OCI-LY3 (cell line): ENCODE measurements around the gene JAZF1.
A peak's percentile ranks its signal among the peaks of the same experiment; 100 is the strongest.

Experiments used
- H2AFZ ChIP-seq: fragments of 200-600, 300-600 bp; shearing (Covaris generic); 2 replicates; pipeline ENCODE4 v1.6.0; 2014; ENCODE audit warnings: antibody characterized with exemption, low read depth, low read length
- H3K27ac ChIP-seq: fragments of 200-600, 300-600 bp; sonication (generic); 2 replicates; pipeline ENCODE4 v1.5.1; 2014; ENCODE audit warnings: mild to moderate bottlenecking, low read length, moderate library complexity, mixed read lengths
- H3K27me3 ChIP-seq: fragments of 200-600, 300-600 bp; sonication (generic); 2 replicates; pipeline ENCODE4 v1.6.1; 2014; ENCODE audit warnings: low read depth, low read length, mixed read lengths
- H3K36me3 ChIP-seq: fragments of 200-600, 300-600 bp; sonication (generic); replicated peaks from 2 replicates; pipeline ENCODE3; 2014; ENCODE audit warnings: low read depth, low read length, mixed read lengths
- H3K4me1 ChIP-seq: fragments of 300-600, 200-600 bp; sonication (generic); 2 replicates; pipeline ENCODE4 v1.6.1; 2014; ENCODE audit warnings: low read length, mixed read lengths
- H3K4me2 ChIP-seq: fragments of 200-600, 300-600 bp; sonication (generic); 2 replicates; pipeline ENCODE4 v1.6.1; 2014; ENCODE audit warnings: low read length, mixed read lengths
- H3K4me3 ChIP-seq: fragments of 300-600, 200-600 bp; sonication (generic); 2 replicates; pipeline ENCODE4 v1.5.1; 2014; ENCODE audit warnings: antibody characterized with exemption, mild to moderate bottlenecking, low read length, moderate library complexity
- H3K79me2 ChIP-seq: fragments of 300-600, 200-600 bp; shearing (Covaris generic); 2 replicates; pipeline ENCODE4 v1.6.1; 2014; ENCODE audit warnings: mild to moderate bottlenecking, low read length, mixed read lengths
- H3K9ac ChIP-seq: fragments of 300-600, 200-600 bp; shearing (Covaris generic); 2 replicates; pipeline ENCODE4 v1.6.0; 2014; ENCODE audit warnings: mild to moderate bottlenecking, low read length, moderate library complexity
- H3K9me3 ChIP-seq: fragments of 200-600, 300-600 bp; shearing (Covaris generic); 2 replicates; pipeline ENCODE4 v1.6.1; 2014; ENCODE audit warnings: low read length, mixed read lengths; ENCODE audit not compliant: insufficient read depth
- H4K20me1 ChIP-seq: fragments of 200-600, 300-600 bp; sonication (generic); 2 replicates; pipeline ENCODE4 v1.6.1; 2016; ENCODE audit warnings: low read length, mixed read lengths; ENCODE audit not compliant: insufficient read depth
- EZH2phosphoT487 ChIP-seq: fragments of 200-600 bp; shearing (Covaris generic); IDR thresholded peaks from 2 replicates; pipeline ENCODE4 v1.6.1; 2018; ENCODE audit warnings: antibody characterized with exemption, mixed run types, low read depth
- TF ChIP-seq, protein P1 (sequence below): fragments of 200-600, 300-600 bp; sonication (generic); IDR thresholded peaks from 2 replicates; pipeline ENCODE4 v1.5.1; 2014; ENCODE audit warnings: antibody characterized with exemption, low read length, low read depth

The JAZF1 gene

DNA sequence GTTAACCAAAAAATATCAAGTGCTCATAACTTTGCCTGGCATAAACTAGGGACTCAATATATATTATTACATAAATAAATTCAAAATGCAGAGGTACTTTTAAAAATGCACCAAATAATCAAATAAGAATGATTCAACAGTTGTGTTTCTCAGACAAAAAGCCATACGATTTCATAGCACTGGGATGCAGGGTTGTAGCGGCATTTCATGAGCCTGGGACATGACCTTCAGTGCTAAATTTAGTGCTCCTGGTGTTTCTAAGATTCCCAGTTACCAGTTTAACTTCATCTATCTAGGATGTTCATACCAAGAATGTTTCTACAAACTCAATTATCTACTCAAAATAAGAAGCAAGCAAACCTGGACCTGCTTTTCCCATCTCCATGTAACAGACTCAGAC is 4.0 kb downstream of the JAZF1 start:
- Histone ChIP-seq H3K79me2 (no peaks in the 10 kb centered on the region; the same call in 1 of the 2 replicates), H3K4me2 (no peak overlapping the region), H3K4me1 (peaks cover 32% of the 10 kb centered on the region), H2AFZ (no peak overlapping the region), H3K9me3 (no peaks in the 10 kb centered on the region), H3K36me3 (no peaks in the 10 kb centered on the region), H4K20me1 (peaks cover 38% of the 10 kb centered on the region), H3K4me3 (no peak overlapping the region), H3K27ac (no peak overlapping the region), H3K27me3 (peaks cover 26% of the 10 kb centered on the region; the same call in 1 of the 2 replicates), H3K9ac (no peak overlapping the region)
- no peak for TF ChIP-seq EZH2phosphoT487
- TF ChIP-seq, protein P1, sequence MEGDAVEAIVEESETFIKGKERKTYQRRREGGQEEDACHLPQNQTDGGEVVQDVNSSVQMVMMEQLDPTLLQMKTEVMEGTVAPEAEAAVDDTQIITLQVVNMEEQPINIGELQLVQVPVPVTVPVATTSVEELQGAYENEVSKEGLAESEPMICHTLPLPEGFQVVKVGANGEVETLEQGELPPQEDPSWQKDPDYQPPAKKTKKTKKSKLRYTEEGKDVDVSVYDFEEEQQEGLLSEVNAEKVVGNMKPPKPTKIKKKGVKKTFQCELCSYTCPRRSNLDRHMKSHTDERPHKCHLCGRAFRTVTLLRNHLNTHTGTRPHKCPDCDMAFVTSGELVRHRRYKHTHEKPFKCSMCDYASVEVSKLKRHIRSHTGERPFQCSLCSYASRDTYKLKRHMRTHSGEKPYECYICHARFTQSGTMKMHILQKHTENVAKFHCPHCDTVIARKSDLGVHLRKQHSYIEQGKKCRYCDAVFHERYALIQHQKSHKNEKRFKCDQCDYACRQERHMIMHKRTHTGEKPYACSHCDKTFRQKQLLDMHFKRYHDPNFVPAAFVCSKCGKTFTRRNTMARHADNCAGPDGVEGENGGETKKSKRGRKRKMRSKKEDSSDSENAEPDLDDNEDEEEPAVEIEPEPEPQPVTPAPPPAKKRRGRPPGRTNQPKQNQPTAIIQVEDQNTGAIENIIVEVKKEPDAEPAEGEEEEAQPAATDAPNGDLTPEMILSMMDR, result no peak

DNA sequence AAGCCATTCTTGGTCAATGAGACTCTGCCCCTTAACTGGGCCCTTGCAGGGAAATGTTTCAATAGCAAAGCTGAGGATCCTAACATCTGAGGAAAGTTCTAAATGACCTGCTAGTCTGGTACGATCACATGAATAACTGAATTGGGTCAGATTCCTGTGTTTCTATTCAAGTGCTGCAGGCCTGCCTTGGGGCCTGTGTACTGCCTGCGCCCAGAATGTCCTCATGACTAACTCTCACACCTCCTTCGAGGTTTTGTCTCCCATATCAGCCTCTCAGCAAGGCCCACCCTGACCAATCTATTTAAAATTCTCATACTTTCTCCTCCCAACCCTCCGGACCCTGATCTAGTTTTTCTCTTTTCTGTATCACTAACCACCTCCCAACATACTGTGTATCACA is 4.4 kb downstream of the JAZF1 start:
- H3K27me3 ChIP-seq, result peaks cover 23% of the 10 kb centered on the region; the same call in 1 of the 2 replicates
- no peaks in the 10 kb centered on the region for H3K36me3 ChIP-seq
- no peaks in the 10 kb centered on the region; the same call in 1 of the 2 replicates for H3K79me2 ChIP-seq
- no peak overlapping the region for H3K4me2 ChIP-seq
- peaks cover 38% of the 10 kb centered on the region for H4K20me1 ChIP-seq
- TF ChIP-seq, protein P1, result no peak
- TF ChIP-seq EZH2phosphoT487, result no peak
- H3K9me3 ChIP-seq, result no peaks in the 10 kb centered on the region
- peaks cover 30% of the 10 kb centered on the region for H3K4me1 ChIP-seq
- H2AFZ ChIP-seq, result no peak overlapping the region
- H3K9ac ChIP-seq, result no peak overlapping the region
- no peak overlapping the region for H3K27ac ChIP-seq
- H3K4me3 ChIP-seq, result no peak overlapping the region

DNA sequence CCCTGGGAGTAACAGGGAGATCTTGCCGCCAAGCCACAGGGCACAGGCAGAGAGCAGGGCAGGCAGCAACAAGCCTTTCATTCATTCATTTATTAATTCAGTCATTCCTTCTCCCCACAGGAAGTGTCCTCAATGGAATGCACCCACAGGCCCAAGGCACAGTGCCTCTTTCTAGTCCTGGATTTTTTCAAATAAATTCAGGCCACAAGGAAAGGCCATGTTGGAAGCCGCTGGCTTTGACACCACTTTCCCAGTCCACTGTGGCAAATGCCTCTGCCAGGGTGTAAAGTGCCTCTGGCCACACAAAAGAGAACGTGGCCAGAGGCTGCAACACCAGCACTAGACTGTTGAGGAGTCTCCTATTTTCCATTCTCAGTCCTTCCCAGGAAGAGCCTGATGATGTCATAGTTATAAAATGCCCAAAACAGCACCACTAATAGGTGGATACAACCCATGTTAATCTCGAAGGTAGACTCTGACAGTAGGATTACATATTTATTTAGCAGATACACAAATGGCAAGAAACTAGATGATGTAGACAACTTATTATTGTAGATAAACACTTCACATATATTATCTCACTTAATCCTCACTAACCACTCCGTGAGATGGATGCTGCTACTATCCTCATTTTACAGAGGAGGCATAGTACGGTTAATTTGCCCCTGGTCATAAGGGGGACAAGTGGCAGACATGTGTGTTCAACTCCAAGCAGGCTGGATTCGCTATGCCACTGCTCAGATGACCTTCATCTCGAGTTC is 5.5 kb downstream of the JAZF1 start:
- H3K79me2 ChIP-seq, result no peaks in the 10 kb centered on the region; the same call in 1 of the 2 replicates
- H3K9ac ChIP-seq, result no peak overlapping the region

DNA sequence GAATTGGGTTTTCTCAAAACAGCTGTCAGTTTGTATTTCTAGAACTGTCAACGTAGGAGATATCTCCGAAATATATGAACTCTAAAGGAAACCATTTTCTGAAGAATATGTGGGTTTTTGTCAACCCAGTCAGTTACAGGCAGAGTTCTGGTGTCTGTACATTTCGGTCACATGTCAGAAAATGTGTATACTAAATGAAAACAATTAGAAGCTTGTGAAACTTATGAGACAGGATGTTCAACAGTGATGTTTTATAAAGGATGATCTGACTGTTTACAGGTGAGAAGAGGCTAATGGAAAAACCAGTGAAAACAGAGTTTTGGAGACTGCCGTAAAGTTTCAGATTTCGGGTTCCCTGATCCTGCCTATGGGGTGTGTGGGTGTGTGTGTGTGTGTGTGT is 6.2 kb downstream of the JAZF1 start:
- H3K9ac ChIP-seq, result no peak overlapping the region
- H3K4me1 ChIP-seq, result peaks cover 32% of the 10 kb centered on the region
- no peaks in the 10 kb centered on the region; the same call in 1 of the 2 replicates for H3K79me2 ChIP-seq

More for the DNA sequence above, 5.5 kb downstream of the JAZF1 start:
- Histone ChIP-seq H3K27ac (no peak overlapping the region), H3K9me3 (no peaks in the 10 kb centered on the region), H2AFZ (no peak overlapping the region), H4K20me1 (peaks cover 38% of the 10 kb centered on the region), H3K27me3 (peaks cover 23% of the 10 kb centered on the region; the same call in 1 of the 2 replicates), H3K4me3 (no peak overlapping the region), H3K36me3 (no peaks in the 10 kb centered on the region), H3K4me2 (no peak overlapping the region), H3K4me1 (peaks cover 29% of the 10 kb centered on the region)
- TF ChIP-seq, protein P1, result no peak
- no peak for TF ChIP-seq EZH2phosphoT487

More for the DNA sequence above, 6.2 kb downstream of the JAZF1 start:
- H3K4me3 ChIP-seq, result no peak overlapping the region
- H3K36me3 ChIP-seq, result no peaks in the 10 kb centered on the region
- H3K4me2 ChIP-seq, result peak overlapping the region; percentile 20; the same call in 1 of the 2 replicates
- H4K20me1 ChIP-seq, result peaks cover 38% of the 10 kb centered on the region
- no peaks in the 10 kb centered on the region for H3K9me3 ChIP-seq
- TF ChIP-seq, protein P1, result no peak
- TF ChIP-seq EZH2phosphoT487, result no peak
- H2AFZ ChIP-seq, result no peak overlapping the region
- no peak overlapping the region for H3K27ac ChIP-seq
- H3K27me3 ChIP-seq, result peaks cover 23% of the 10 kb centered on the region; the same call in 1 of the 2 replicates
